WTC11 (cell line): ENCODE results near the gene TMEM40.

Source experiments
- IRF2 ChIP-seq: sonication (generic); formaldehyde crosslinking; IDR thresholded peaks from 2 replicates; pipeline ENCODE4 v1.8.0; 2022; ENCODE audit warnings: low read depth, missing genetic modification reagents, borderline replicate concordance
- SP1 ChIP-seq: sonication (generic); formaldehyde crosslinking; conservative IDR thresholded peaks from 2 replicates; pipeline ENCODE4 v1.8.1; 2022; ENCODE audit warnings: missing genetic modification reagents
- TF ChIP-seq, protein P1 (sequence below): fragments of 200-600 bp; IDR thresholded peaks from 2 replicates; pipeline ENCODE4 v1.8.0; 2022; ENCODE audit warnings: antibody characterized with exemption
- TF ChIP-seq, protein P2 (sequence below): sonication (generic); formaldehyde crosslinking; IDR thresholded peaks from 2 replicates; pipeline ENCODE4 v1.8.0; 2022; ENCODE audit warnings: mild to moderate bottlenecking, missing genetic modification reagents
- TF ChIP-seq, protein P3 (sequence below): sonication (generic); formaldehyde crosslinking; IDR thresholded peaks from 2 replicates; pipeline ENCODE4 v1.8.0; 2022; ENCODE audit warnings: mild to moderate bottlenecking, missing genetic modification reagents

DNA sequence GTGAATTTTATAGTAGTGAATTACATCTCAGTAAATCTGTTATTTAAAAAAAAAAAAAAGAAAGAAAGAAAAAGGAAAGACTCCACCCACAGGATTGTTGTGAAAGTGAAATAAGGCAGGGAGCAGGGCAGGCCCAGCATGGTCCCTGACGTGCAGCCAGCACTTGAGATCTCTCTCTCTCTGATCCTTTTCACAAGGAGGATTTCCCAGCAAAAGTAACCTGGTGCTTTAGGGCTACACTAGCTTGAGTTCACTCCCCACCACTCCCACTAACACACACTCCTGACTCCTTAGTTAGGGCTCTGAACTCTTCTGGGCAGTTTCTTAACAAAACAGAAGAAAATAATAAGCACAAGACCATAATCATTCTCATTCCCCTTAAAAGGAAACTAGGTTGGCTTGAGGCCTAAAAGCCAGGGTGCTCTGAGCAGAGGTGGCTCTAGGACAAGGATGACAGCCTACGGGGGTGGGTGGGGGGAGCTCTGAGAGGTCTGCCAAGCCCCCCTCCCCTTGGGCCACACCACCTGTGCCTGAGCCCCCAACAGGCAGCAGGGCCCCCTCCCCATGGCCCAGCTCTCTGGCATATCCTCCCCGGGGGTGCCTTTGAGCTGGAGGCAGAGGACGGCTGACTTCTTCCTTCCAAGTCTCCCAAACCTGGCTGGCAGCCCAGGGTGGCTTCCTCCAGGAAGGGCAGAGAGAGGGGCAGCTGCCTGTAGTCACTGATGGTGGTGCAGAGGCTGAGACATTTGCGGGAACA, 856 bp downstream of the TMEM40 start:
- TF ChIP-seq IRF2 (CRISPR knock-in tag) (no peak), SP1 (no peak)
- TF ChIP-seq, protein P1, sequence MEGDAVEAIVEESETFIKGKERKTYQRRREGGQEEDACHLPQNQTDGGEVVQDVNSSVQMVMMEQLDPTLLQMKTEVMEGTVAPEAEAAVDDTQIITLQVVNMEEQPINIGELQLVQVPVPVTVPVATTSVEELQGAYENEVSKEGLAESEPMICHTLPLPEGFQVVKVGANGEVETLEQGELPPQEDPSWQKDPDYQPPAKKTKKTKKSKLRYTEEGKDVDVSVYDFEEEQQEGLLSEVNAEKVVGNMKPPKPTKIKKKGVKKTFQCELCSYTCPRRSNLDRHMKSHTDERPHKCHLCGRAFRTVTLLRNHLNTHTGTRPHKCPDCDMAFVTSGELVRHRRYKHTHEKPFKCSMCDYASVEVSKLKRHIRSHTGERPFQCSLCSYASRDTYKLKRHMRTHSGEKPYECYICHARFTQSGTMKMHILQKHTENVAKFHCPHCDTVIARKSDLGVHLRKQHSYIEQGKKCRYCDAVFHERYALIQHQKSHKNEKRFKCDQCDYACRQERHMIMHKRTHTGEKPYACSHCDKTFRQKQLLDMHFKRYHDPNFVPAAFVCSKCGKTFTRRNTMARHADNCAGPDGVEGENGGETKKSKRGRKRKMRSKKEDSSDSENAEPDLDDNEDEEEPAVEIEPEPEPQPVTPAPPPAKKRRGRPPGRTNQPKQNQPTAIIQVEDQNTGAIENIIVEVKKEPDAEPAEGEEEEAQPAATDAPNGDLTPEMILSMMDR = no peak
- TF ChIP-seq, protein P2, sequence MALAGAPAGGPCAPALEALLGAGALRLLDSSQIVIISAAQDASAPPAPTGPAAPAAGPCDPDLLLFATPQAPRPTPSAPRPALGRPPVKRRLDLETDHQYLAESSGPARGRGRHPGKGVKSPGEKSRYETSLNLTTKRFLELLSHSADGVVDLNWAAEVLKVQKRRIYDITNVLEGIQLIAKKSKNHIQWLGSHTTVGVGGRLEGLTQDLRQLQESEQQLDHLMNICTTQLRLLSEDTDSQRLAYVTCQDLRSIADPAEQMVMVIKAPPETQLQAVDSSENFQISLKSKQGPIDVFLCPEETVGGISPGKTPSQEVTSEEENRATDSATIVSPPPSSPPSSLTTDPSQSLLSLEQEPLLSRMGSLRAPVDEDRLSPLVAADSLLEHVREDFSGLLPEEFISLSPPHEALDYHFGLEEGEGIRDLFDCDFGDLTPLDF = no peak
- TF ChIP-seq, protein P3, sequence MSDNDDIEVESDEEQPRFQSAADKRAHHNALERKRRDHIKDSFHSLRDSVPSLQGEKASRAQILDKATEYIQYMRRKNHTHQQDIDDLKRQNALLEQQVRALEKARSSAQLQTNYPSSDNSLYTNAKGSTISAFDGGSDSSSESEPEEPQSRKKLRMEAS (CRISPR knock-in tag) = no peak
